ENCODE measurements around the gene CWC27.

GRCh38 chr5:64864171-64864570, 95.4 kb downstream of the CWC27 start:
- TF ChIP-seq CTCF (IDR thresholded peaks at IDR 0.05; ENCODE audit: borderline replicate concordance, extremely low read depth, low read length, poor library complexity, severe bottlenecking) (no peak), EZH2 (IDR thresholded peaks at IDR 0.05; ENCODE audit: borderline replicate concordance, low read depth, low read length, severe bottlenecking) (no peak)

All from DND-41 (cell line).